Measurements from ENCODE around the gene ARL6IP5. TPM values are rescaled to one million over a fixed set of nuclear protein-coding genes. Genes with fewer than 3 reads are reported as not detected.

The ARL6IP5 gene
- total RNA-seq, 1 experiment from 2014 or later, result 25.4 TPM

DNA sequence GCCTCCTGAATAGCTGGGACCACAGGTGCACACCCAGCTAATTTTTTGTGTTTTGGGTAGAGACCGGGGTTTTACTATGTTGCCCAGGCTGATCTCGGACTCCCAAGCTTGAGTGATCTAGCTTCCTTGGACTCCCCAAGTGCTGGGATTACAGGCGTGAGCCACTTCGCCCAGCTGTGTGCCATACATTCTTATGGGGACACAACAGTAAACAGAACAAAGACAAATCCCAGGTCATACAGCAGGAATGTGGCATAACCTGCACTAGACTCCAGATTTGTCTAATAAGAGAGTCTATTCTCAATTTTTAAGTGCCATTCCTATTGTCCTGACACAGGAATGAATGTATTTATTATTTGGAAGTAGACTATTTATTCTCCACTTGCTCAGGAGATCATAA lies 17.6 kb downstream of the ARL6IP5 start:
- intact Hi-C loops (cut with micrococcal nuclease), result no loop called here
- H3K4me1 ChIP-seq (ENCODE audit: insufficient read depth, low read length), result 0 out of 2 replicates have a peak, but pooled peaks cover 4% of the 10 kb centered on the region
- H3K9me2 ChIP-seq (replicated peaks; ENCODE audit: low read length), result no peaks in the 10 kb centered on the region
- no peaks in the 10 kb centered on the region for H3K27me3 ChIP-seq (ENCODE audit: low read length)
- ATAC-seq (no peak), DNase-seq (peak; percentile 34)
- no peaks in the 10 kb centered on the region; the same call in 1 of the 2 replicates for H3K36me3 ChIP-seq (ENCODE audit: low read depth, low read length)
- BruUV-seq (replicated peaks), result no TSS peak
- H2AFZ ChIP-seq (ENCODE audit: low read length), result no peak overlapping the region
- H3K27ac ChIP-seq (ENCODE audit: low read length), result no peak overlapping the region
- TF ChIP-seq EZH2 (IDR thresholded peaks at IDR 0.05; ENCODE audit: low read length, unreplicated experiment) (no peak), EZH2phosphoT487 (IDR thresholded peaks at IDR 0.05; ENCODE audit: borderline replicate concordance, low read length) (no peak)
- TF ChIP-seq, protein P1, sequence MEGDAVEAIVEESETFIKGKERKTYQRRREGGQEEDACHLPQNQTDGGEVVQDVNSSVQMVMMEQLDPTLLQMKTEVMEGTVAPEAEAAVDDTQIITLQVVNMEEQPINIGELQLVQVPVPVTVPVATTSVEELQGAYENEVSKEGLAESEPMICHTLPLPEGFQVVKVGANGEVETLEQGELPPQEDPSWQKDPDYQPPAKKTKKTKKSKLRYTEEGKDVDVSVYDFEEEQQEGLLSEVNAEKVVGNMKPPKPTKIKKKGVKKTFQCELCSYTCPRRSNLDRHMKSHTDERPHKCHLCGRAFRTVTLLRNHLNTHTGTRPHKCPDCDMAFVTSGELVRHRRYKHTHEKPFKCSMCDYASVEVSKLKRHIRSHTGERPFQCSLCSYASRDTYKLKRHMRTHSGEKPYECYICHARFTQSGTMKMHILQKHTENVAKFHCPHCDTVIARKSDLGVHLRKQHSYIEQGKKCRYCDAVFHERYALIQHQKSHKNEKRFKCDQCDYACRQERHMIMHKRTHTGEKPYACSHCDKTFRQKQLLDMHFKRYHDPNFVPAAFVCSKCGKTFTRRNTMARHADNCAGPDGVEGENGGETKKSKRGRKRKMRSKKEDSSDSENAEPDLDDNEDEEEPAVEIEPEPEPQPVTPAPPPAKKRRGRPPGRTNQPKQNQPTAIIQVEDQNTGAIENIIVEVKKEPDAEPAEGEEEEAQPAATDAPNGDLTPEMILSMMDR (conservative IDR thresholded peaks at IDR 0.05; ENCODE audit: low read depth, low read length), result no peak
- no peak overlapping the region for H3K9ac ChIP-seq (ENCODE audit: low read length)
- ChIA-PET POLR2A (ENCODE audit: unreplicated experiment) (no interaction called here), CTCF (no interaction called here)
- no peaks in the 10 kb centered on the region for H3K79me2 ChIP-seq (ENCODE audit: low read length)
- no peaks in the 10 kb centered on the region for H3F3A ChIP-seq (ENCODE audit: low read length, unreplicated experiment)
- H3K4me2 ChIP-seq (ENCODE audit: low read length), result no peak overlapping the region
- H4K20me1 ChIP-seq (ENCODE audit: low read length), result no peaks in the 10 kb centered on the region
- H3K4me3 ChIP-seq (ENCODE audit: low read length), result no peak overlapping the region
- no peaks in the 10 kb centered on the region for H3K9me3 ChIP-seq (ENCODE audit: low read length)

DNA sequence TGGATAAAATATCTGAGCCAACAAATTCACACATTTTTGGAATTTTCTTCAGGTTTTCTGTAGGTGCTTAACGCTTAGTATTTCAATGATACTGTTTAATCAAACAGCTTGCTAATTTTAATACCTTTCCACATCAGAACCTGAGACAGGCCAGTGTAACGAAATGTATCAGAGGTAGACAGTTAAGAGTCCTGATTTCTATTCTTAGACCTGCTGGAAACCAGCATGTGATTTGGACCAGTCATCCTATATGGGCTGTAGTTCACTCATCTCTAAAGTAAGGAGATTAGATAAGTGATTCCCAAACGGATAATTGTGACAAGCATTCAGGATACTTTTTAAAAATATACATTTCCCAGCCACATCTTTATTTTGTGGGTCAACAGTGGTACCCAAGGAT lies 18.4 kb downstream of the ARL6IP5 start:
- DNase-seq (no peak), ATAC-seq (no peak)
- no peak overlapping the region for H3K4me3 ChIP-seq (ENCODE audit: low read length)
- H3K4me2 ChIP-seq (ENCODE audit: low read length), result no peak overlapping the region
- no peak overlapping the region for H3K9ac ChIP-seq (ENCODE audit: low read length)
- no peaks in the 10 kb centered on the region for H3F3A ChIP-seq (ENCODE audit: low read length, unreplicated experiment)
- no peaks in the 10 kb centered on the region for H3K27me3 ChIP-seq (ENCODE audit: low read length)
- TF ChIP-seq EZH2 (IDR thresholded peaks at IDR 0.05; ENCODE audit: low read length, unreplicated experiment), result no peak
- TF ChIP-seq EZH2phosphoT487 (IDR thresholded peaks at IDR 0.05; ENCODE audit: borderline replicate concordance, low read length), result no peak
- TF ChIP-seq, protein P1 (conservative IDR thresholded peaks at IDR 0.05; ENCODE audit: low read depth, low read length), result no peak
- no peak overlapping the region for H2AFZ ChIP-seq (ENCODE audit: low read length)
- no peaks in the 10 kb centered on the region; the same call in 1 of the 2 replicates for H3K36me3 ChIP-seq (ENCODE audit: low read depth, low read length)
- POLR2A ChIA-PET (ENCODE audit: unreplicated experiment), result no interaction called here
- H3K79me2 ChIP-seq (ENCODE audit: low read length), result no peaks in the 10 kb centered on the region
- no peaks in the 10 kb centered on the region for H3K9me3 ChIP-seq (ENCODE audit: low read length)
- CTCF ChIA-PET, result no interaction called here
- intact Hi-C loops (cut with micrococcal nuclease), result no loop called here
- no peaks in the 10 kb centered on the region for H3K9me2 ChIP-seq (replicated peaks; ENCODE audit: low read length)
- no peaks in the 10 kb centered on the region for H4K20me1 ChIP-seq (ENCODE audit: low read length)
- BruUV-seq (replicated peaks), result no TSS peak
- no peak overlapping the region for H3K27ac ChIP-seq (ENCODE audit: low read length)
- H3K4me1 ChIP-seq (ENCODE audit: insufficient read depth, low read length), result 0 out of 2 replicates have a peak, but pooled peaks cover 4% of the 10 kb centered on the region

DNA sequence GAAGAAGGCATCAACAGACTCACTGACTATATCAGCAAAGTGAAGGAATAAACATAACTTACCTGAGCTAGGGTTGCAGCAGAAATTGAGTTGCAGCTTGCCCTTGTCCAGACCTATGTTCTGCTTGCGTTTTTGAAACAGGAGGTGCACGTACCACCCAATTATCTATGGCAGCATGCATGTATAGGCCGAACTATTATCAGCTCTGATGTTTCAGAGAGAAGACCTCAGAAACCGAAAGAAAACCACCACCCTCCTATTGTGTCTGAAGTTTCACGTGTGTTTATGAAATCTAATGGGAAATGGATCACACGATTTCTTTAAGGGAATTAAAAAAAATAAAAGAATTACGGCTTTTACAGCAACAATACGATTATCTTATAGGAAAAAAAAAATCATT lies 19.8 kb downstream of the ARL6IP5 start:
- no peak overlapping the region for H3K4me2 ChIP-seq (ENCODE audit: low read length)
- no peak overlapping the region for H3K27ac ChIP-seq (ENCODE audit: low read length)
- no peak for TF ChIP-seq EZH2phosphoT487 (IDR thresholded peaks at IDR 0.05; ENCODE audit: borderline replicate concordance, low read length)
- TF ChIP-seq EZH2 (IDR thresholded peaks at IDR 0.05; ENCODE audit: low read length, unreplicated experiment), result no peak
- TF ChIP-seq, protein P1 (conservative IDR thresholded peaks at IDR 0.05; ENCODE audit: low read depth, low read length), result no peak
- intact Hi-C loops (cut with micrococcal nuclease), result no loop called here
- 0 out of 2 replicates have a peak, but pooled peaks cover 4% of the 10 kb centered on the region for H3K4me1 ChIP-seq (ENCODE audit: insufficient read depth, low read length)
- no peaks in the 10 kb centered on the region for H3F3A ChIP-seq (ENCODE audit: low read length, unreplicated experiment)
- no peaks in the 10 kb centered on the region for H3K79me2 ChIP-seq (ENCODE audit: low read length)
- H3K9me2 ChIP-seq (replicated peaks; ENCODE audit: low read length), result no peaks in the 10 kb centered on the region
- no peak for DNase-seq
- no peaks in the 10 kb centered on the region; the same call in 1 of the 2 replicates for H3K36me3 ChIP-seq (ENCODE audit: low read depth, low read length)
- ChIA-PET CTCF (no interaction called here), POLR2A (ENCODE audit: unreplicated experiment) (no interaction called here)
- H3K9me3 ChIP-seq (ENCODE audit: low read length), result no peaks in the 10 kb centered on the region
- TSS peak; percentile 40 for BruUV-seq (replicated peaks)
- no peak overlapping the region for H3K4me3 ChIP-seq (ENCODE audit: low read length)
- no peak for ATAC-seq
- H3K27me3 ChIP-seq (ENCODE audit: low read length), result no peaks in the 10 kb centered on the region
- H2AFZ ChIP-seq (ENCODE audit: low read length), result no peak overlapping the region
- H4K20me1 ChIP-seq (ENCODE audit: low read length), result no peaks in the 10 kb centered on the region
- no peak overlapping the region for H3K9ac ChIP-seq (ENCODE audit: low read length)

Measured in PC-3 (cell line).